Naive thymus-derived CD4-positive, alpha-beta T cell (primary cell): Measurements from ENCODE around the gene RNF5. TPM values are rescaled to one million over a fixed set of nuclear protein-coding genes. Genes with fewer than 3 reads are reported as not detected.

ENCODE experiments used
- ATAC-seq: fragments of 150-1000 bp; cut with Tn5 transposase; 2 replicates; pipeline ENCODE4 v1.10.0; 2021; ENCODE audit warnings: mild to moderate bottlenecking, moderate library complexity
- CTCF ChIA-PET: fragments of 350-600 bp; sonication (Branson Sonifier 250); formaldehyde crosslinking; loops from one replicate; lab custom pipeline; 2021; ENCODE audit warnings: antibody characterized with exemption; lab: Charles Lee
- POLR2A ChIA-PET: fragments of 350-600 bp; sonication (Branson Sonifier 250); formaldehyde crosslinking; loops from one replicate; lab custom pipeline; 2021; ENCODE audit warnings: antibody characterized with exemption, inconsistent platforms; lab: Charles Lee
- DNase-seq, 9 donors: peaks; one replicate each; pipeline versions ENCODE4 v3.0.0 to v3.0.0-alpha.2; 2020 to 2022; ENCODE audit warnings: mixed read lengths in 1 of 9
- H3K27ac ChIP-seq: one replicate; pipeline ENCODE4 v1.7.0; 2013; ENCODE audit warnings: mild to moderate bottlenecking, low read depth, low read length, moderate library complexity
- H3K27me3 ChIP-seq, 2 donors: one replicate each; pipeline ENCODE4 v1.7.0; 2013; ENCODE audit warnings: low read length in 2 of 2, mild to moderate bottlenecking in 2 of 2, moderate library complexity in 2 of 2; ENCODE audit not compliant: control insufficient read depth in 2 of 2, insufficient read depth in 2 of 2
- H3K36me3 ChIP-seq, 3 experiments: 1 replicate in 2 of 3; 2 replicates in 1 of 3; pipeline ENCODE4 v1.7.0; 2013; ENCODE audit warnings: low read length in 3 of 3, mild to moderate bottlenecking in 3 of 3, moderate library complexity in 1 of 3; ENCODE audit not compliant: insufficient read depth in 3 of 3, control insufficient read depth in 2 of 3
- H3K4me1 ChIP-seq, 2 donors: one replicate each; pipeline ENCODE4 v1.7.0; 2013; ENCODE audit warnings: low read length in 2 of 2, mild to moderate bottlenecking in 2 of 2, moderate library complexity in 1 of 2; ENCODE audit not compliant: control insufficient read depth in 2 of 2, insufficient read depth in 2 of 2
- H3K4me3 ChIP-seq: 2 replicates; pipeline ENCODE4 v1.7.0; 2013; ENCODE audit warnings: mild to moderate bottlenecking, low read length
- H3K9me3 ChIP-seq, 3 experiments: 1 replicate in 2 of 3; 2 replicates in 1 of 3; pipeline ENCODE4 v1.7.0; 2013; ENCODE audit warnings: low read length in 3 of 3; ENCODE audit not compliant: control insufficient read depth in 2 of 3
- H3K27ac Mint-ChIP-seq, 9 donors: one replicate each; pipeline ENCODE4 v1.8.0; 2020 to 2022; ENCODE audit warnings: mixed read lengths in 9 of 9, mild to moderate bottlenecking in 8 of 9, moderate library complexity in 5 of 9, inconsistent platforms in 2 of 9
- H3K27me3 Mint-ChIP-seq, 5 donors: one replicate each; pipeline ENCODE4 v1.8.0; 2021 to 2022; ENCODE audit warnings: mixed read lengths in 5 of 5, mild to moderate bottlenecking in 1 of 5
- H3K36me3 Mint-ChIP-seq, 5 donors: one replicate each; pipeline ENCODE4 v1.8.0; 2020 to 2022; ENCODE audit warnings: mixed read lengths in 5 of 5, mild to moderate bottlenecking in 3 of 5, inconsistent platforms in 1 of 5
- H3K4me1 Mint-ChIP-seq, 7 donors: one replicate each; pipeline ENCODE4 v1.8.0; 2020 to 2022; ENCODE audit warnings: mixed read lengths in 7 of 7, mild to moderate bottlenecking in 3 of 7, inconsistent platforms in 1 of 7
- H3K4me3 Mint-ChIP-seq, 10 donors: one replicate each; pipeline ENCODE4 v1.8.0; 2020 to 2022; ENCODE audit warnings: mild to moderate bottlenecking in 10 of 10, mixed read lengths in 10 of 10, moderate library complexity in 6 of 10, inconsistent platforms in 2 of 10
- H3K9me3 Mint-ChIP-seq, 11 donors: one replicate each; pipeline ENCODE4 v1.8.0; 2020 to 2022; ENCODE audit warnings: mixed read lengths in 11 of 11, mild to moderate bottlenecking in 4 of 11, inconsistent platforms in 1 of 11, moderate library complexity in 1 of 11
- intact Hi-C, 2 donors: fragments of 100-400 bp; cut with micrococcal nuclease; formaldehyde crosslinking; loops; one replicate each; pipeline ENCODE4 v1.15.1; 2023
- microRNA-seq: library from miRNA; unstranded; fragments of <30 nt; microRNA quantifications from one replicate; pipeline ENCODE4 v1.2.0, GENCODE V29; 2022; ENCODE audit warnings: borderline microRNAs expressed
- polyA plus RNA-seq, 2 donors: library from polyadenylated mRNA; unstranded; fragments of 300-500 nt; fragmentation: Illumina TruSeq; gene quantifications; one replicate each; pipeline ENCODE4 v1.2.3, GENCODE V29; 2021
- total RNA-seq, 6 experiments: library from RNA in 5 of 6; stranded (reverse) in 5 of 6; gene quantifications; 1 replicate in 5 of 6; 2 replicates in 1 of 6; pipeline ENCODE4 v1.2.3 and lab custom pipeline; 2021 to 2026

The RNF5 gene
- total and polyA plus RNA-seq, 7 experiments from 2014 or later: 17.0 to 111 (median 45.3) TPM

- peak overlapping the region in 2 of 10 donors; percentile 27 to 53 for H3K4me3 Mint-ChIP-seq
- no peaks in the 10 kb centered on the region for H3K9me3 Mint-ChIP-seq
- H3K4me3 ChIP-seq: no peak overlapping the region
- peaks cover 0 to 17% of the 10 kb centered on the region in 2 donors for H3K4me1 ChIP-seq
- H3K36me3 Mint-ChIP-seq: no peaks in the 10 kb centered on the region
- no peak for ATAC-seq
- H3K4me1 Mint-ChIP-seq: peaks cover 5 to 28% (median 17%) of the 10 kb centered on the region in 7 donors
- no peaks in the 10 kb centered on the region for H3K36me3 ChIP-seq
- POLR2A ChIA-PET: interaction anchor here (0.6 kb wide), 1 partner anchor 1025 kb away, joined by 3 read pairs; no protein-coding TSS in a partner anchor
- CTCF ChIA-PET: interaction anchor here (0.7 kb wide), 1 partner anchor 25 kb away, joined by 3 read pairs; no protein-coding TSS in a partner anchor
- H3K9me3 ChIP-seq: no peaks in the 10 kb centered on the region
- intact Hi-C loops: no loop called here
- peaks cover 0 to 12% (median 2%) of the 10 kb centered on the region in 5 donors for H3K27me3 Mint-ChIP-seq
- no peaks in the 10 kb centered on the region for H3K27me3 ChIP-seq
- H3K27ac ChIP-seq: no peak overlapping the region
- DNase-seq: no peak
- peak overlapping the region in 7 of 9 donors; percentile 33 to 68 (median 62) for H3K27ac Mint-ChIP-seq
These were observed 44.4 kb downstream of the RNF5 start for GRCh38 chr6:32222333-32223230.

- no peaks in the 10 kb centered on the region for H3K36me3 Mint-ChIP-seq
- DNase-seq (no peak), ATAC-seq (no peak)
- CTCF ChIA-PET: no interaction called here
- intact Hi-C loops: no loop called here
- peak within 1 kb of the TSS in 8 of 9 donors; percentile 54 to 90 (median 62) for H3K27ac Mint-ChIP-seq
- Histone ChIP-seq H3K9me3 (no peaks in the 10 kb centered on the region), H3K36me3 (no peaks in the 10 kb centered on the region), H3K4me1 (peaks cover 0 to 17% of the 10 kb centered on the region in 2 donors), H3K4me3 (no peak within 1 kb of the TSS), H3K27me3 (no peaks in the 10 kb centered on the region), H3K27ac (no peak within 1 kb of the TSS)
- H3K4me1 Mint-ChIP-seq: peaks cover 5 to 28% (median 17%) of the 10 kb centered on the region in 7 donors
- peaks cover 0 to 10% (median 0%) of the 10 kb centered on the region in 5 donors for H3K27me3 Mint-ChIP-seq
- H3K4me3 Mint-ChIP-seq: peak within 1 kb of the TSS in 1 of 10 donors; percentile 53
- POLR2A ChIA-PET: no interaction called here
- no peaks in the 10 kb centered on the region for H3K9me3 Mint-ChIP-seq
These were observed 45.3 kb downstream of the RNF5 start, which contains the start of gene NOTCH4 for GRCh38 chr6:32223258-32224235. TSS of gene NOTCH4 (minus strand) at chr6:32224067. CDS start at chr6:32223928, 139 bp downstream.

DNA sequence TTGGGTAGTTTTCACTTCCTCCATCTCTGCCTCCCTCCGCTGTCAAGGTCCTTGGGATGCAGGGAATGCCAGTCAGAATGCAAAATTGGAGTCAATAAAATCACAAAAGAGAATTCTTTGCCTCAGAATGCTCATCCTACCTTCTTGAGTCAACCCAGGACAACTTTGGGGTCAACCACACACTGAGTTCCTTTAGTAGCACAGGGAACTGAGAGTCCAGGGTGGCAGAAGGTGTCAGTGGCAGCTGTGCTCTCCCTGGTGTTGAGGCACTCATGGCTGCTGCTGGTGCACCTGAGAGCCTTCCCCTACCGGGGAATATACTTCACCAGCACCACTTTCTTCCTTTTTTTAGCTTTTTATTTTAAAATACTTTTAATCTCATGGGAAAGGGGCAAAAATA, 46.5 kb downstream of the RNF5 start:
- intact Hi-C loops: no loop called here
- Histone ChIP-seq H3K36me3 (no peaks in the 10 kb centered on the region), H3K4me1 (peaks cover 0 to 17% of the 10 kb centered on the region in 2 donors), H3K9me3 (no peaks in the 10 kb centered on the region), H3K27ac (no peak overlapping the region), H3K4me3 (no peak overlapping the region), H3K27me3 (no peaks in the 10 kb centered on the region)
- ATAC-seq (no peak), DNase-seq (no peak)
- H3K9me3 Mint-ChIP-seq: no peaks in the 10 kb centered on the region
- no peaks in the 10 kb centered on the region for H3K36me3 Mint-ChIP-seq
- H3K27ac Mint-ChIP-seq: peak overlapping the region in 7 of 9 donors; percentile 20 to 73 (median 48)
- CTCF ChIA-PET: no interaction called here
- POLR2A ChIA-PET: no interaction called here
- H3K4me3 Mint-ChIP-seq: no peak overlapping the region
- H3K27me3 Mint-ChIP-seq: peaks cover 0 to 5% (median 0%) of the 10 kb centered on the region in 5 donors
- peaks cover 5 to 26% (median 17%) of the 10 kb centered on the region in 7 donors for H3K4me1 Mint-ChIP-seq

DNA sequence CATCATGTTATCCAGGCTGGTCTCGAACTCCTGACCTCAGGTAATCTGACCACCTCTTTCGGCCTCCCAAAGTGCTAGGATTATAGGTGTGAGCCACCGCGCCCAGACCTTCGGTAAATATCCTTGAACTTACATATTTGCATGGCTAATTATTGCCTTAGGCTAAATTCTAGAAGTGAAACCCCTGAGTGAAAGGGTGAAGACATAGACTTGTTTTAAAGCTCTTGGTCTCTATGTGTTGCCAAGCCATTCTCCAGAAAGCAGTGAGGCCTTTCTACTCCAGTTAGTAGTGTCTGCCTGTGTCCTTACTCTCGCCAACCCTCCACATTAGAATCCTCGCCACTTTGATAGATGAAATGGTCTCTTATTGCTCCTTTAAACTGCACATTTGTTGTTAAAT, 48.2 kb downstream of the RNF5 start:
- Mint-ChIP-seq H3K9me3 (no peaks in the 10 kb centered on the region), H3K27ac (no peak overlapping the region), H3K4me3 (no peak overlapping the region), H3K36me3 (no peaks in the 10 kb centered on the region), H3K27me3 (peaks cover 0 to 4% (median 0%) of the 10 kb centered on the region in 5 donors), H3K4me1 (peaks cover 5 to 26% (median 17%) of the 10 kb centered on the region in 7 donors)
- H3K4me1 ChIP-seq: peaks cover 0 to 15% of the 10 kb centered on the region in 2 donors
- DNase-seq: no peak
- H3K36me3 ChIP-seq: no peaks in the 10 kb centered on the region
- H3K9me3 ChIP-seq: no peaks in the 10 kb centered on the region
- no peak overlapping the region for H3K4me3 ChIP-seq
- no peak overlapping the region for H3K27ac ChIP-seq
- H3K27me3 ChIP-seq: no peaks in the 10 kb centered on the region
- CTCF ChIA-PET: no interaction called here
- POLR2A ChIA-PET: no interaction called here
- intact Hi-C loops: no loop called here
- no peak for ATAC-seq

Small RNAs within 50 kb of the gene (microRNA-seq; reads per million reads assigned to microRNA genes)
- not detected for gene MIR6721
- gene MIR6833: not detected

Other genes starting within 250 kb of the RNF5 start
- 1 to 10 TPM in 2 of 5 experiments, under 1 TPM in 1, not detected in 2; 0.56 to 1.4 (median 1.1) TPM for gene CFB, start 232.3 kb upstream of the RNF5 start, total RNA-seq
- 1 to 10 TPM; 1.4 to 1.8 TPM for gene CFB, start 232.3 kb upstream of the RNF5 start, polyA plus RNA-seq
- gene NELFE, start 219.4 kb upstream of the RNF5 start, total RNA-seq: 10 to 100 TPM; 47.5 to 71.7 (median 59.1) TPM
- 10 to 100 TPM; 56.5 to 76.6 TPM for gene NELFE, start 219.4 kb upstream of the RNF5 start, polyA plus RNA-seq
- gene SKIC2, start 219.2 kb upstream of the RNF5 start, total RNA-seq: 100 to 1,000 TPM in 3 of 5 experiments, 10 to 100 TPM in 2; 85.6 to 139 (median 101) TPM
- gene SKIC2, start 219.2 kb upstream of the RNF5 start, polyA plus RNA-seq: 10 to 100 TPM; 20.1 to 23.5 TPM
- gene DXO, start 206.3 kb upstream of the RNF5 start, total RNA-seq: 10 to 100 TPM; 19.3 to 44.3 (median 35.0) TPM
- gene DXO, start 206.3 kb upstream of the RNF5 start, polyA plus RNA-seq: 10 to 100 TPM; 12.6 to 16.2 TPM
- gene C4A, start 196.3 kb upstream of the RNF5 start, total RNA-seq: 1 to 10 TPM; 3.2 to 9.0 (median 8.0) TPM
- gene C4A, start 196.3 kb upstream of the RNF5 start, polyA plus RNA-seq: not detected
- gene C4B, start 163.6 kb upstream of the RNF5 start, total RNA-seq: 1 to 10 TPM; 3.2 to 8.5 (median 8.0) TPM
- gene C4B, start 163.6 kb upstream of the RNF5 start, polyA plus RNA-seq: under 1 TPM in 1 of 2 donors, not detected in 1; 0.59 TPM
- gene CYP21A2, start 140.0 kb upstream of the RNF5 start, total RNA-seq: 1 to 10 TPM in 1 of 5 experiments, under 1 TPM in 3, not detected in 1; 0.32 to 1.1 (median 0.44) TPM
- not detected for gene CYP21A2, start 140.0 kb upstream of the RNF5 start, polyA plus RNA-seq
- 10 to 100 TPM in 4 of 5 experiments, 1 to 10 TPM in 1; 8.8 to 17.2 (median 13.1) TPM for gene TNXB, start 69.1 kb upstream of the RNF5 start, total RNA-seq
- under 1 TPM in 1 of 2 donors, not detected in 1; 0.43 TPM for gene TNXB, start 69.1 kb upstream of the RNF5 start, polyA plus RNA-seq
- 100 to 1,000 TPM; 115 to 168 (median 142) TPM for gene ATF6B, start 50.2 kb upstream of the RNF5 start, total RNA-seq
- 10 to 100 TPM; 28.0 to 29.0 TPM for gene ATF6B, start 50.2 kb upstream of the RNF5 start, polyA plus RNA-seq
- gene FKBPL, start 48.1 kb upstream of the RNF5 start, total RNA-seq: 1 to 10 TPM in 4 of 5 experiments, under 1 TPM in 1; 0.82 to 5.1 (median 3.0) TPM
- gene FKBPL, start 48.1 kb upstream of the RNF5 start, polyA plus RNA-seq: 1 to 10 TPM; 1.3 to 4.1 TPM
- gene PRRT1, start 26.5 kb upstream of the RNF5 start, total RNA-seq: 1 to 10 TPM in 4 of 5 experiments, under 1 TPM in 1; 0.31 to 7.4 (median 3.4) TPM
- gene PRRT1, start 26.5 kb upstream of the RNF5 start, polyA plus RNA-seq: 1 to 10 TPM; 2.2 to 6.2 TPM
- gene PPT2, start 24.3 kb upstream of the RNF5 start, total RNA-seq: 10 to 100 TPM; 11.8 to 21.9 (median 15.8) TPM
- 10 to 100 TPM; 14.3 to 15.7 TPM for gene PPT2, start 24.3 kb upstream of the RNF5 start, polyA plus RNA-seq
- gene EGFL8, start 13.8 kb upstream of the RNF5 start, total RNA-seq: 10 to 100 TPM in 4 of 5 experiments, 1 to 10 TPM in 1; 7.5 to 25.9 (median 17.2) TPM
- under 1 TPM; 0.30 to 0.86 TPM for gene EGFL8, start 13.8 kb upstream of the RNF5 start, polyA plus RNA-seq
- 10 to 100 TPM; 25.0 to 46.1 (median 31.6) TPM for gene AGPAT1, start 2.3 kb upstream of the RNF5 start, total RNA-seq
- 10 to 100 TPM; 19.3 to 19.5 TPM for gene AGPAT1, start 2.3 kb upstream of the RNF5 start, polyA plus RNA-seq
- gene AGER, start 5.8 kb downstream of the RNF5 start, total RNA-seq: 10 to 100 TPM; 32.6 to 92.2 (median 38.0) TPM
- gene AGER, start 5.8 kb downstream of the RNF5 start, polyA plus RNA-seq: under 1 TPM in 1 of 2 donors, not detected in 1; 0.47 TPM
- gene PBX2, start 11.8 kb downstream of the RNF5 start, total RNA-seq: 100 to 1,000 TPM; 105 to 221 (median 144) TPM
- gene PBX2, start 11.8 kb downstream of the RNF5 start, polyA plus RNA-seq: 1 to 10 TPM; 2.5 to 3.0 TPM
- 100 to 1,000 TPM; 268 to 325 (median 277) TPM for gene GPSM3, start 14.2 kb downstream of the RNF5 start, total RNA-seq
- 100 to 1,000 TPM; 148 to 178 TPM for gene GPSM3, start 14.2 kb downstream of the RNF5 start, polyA plus RNA-seq
- 1 to 10 TPM in 2 of 5 experiments, under 1 TPM in 3; 0.27 to 4.7 (median 0.81) TPM for gene NOTCH4, start 45.7 kb downstream of the RNF5 start, total RNA-seq
- under 1 TPM; 0.32 to 0.59 TPM for gene NOTCH4, start 45.7 kb downstream of the RNF5 start, polyA plus RNA-seq
- not detected for gene TSBP1, start 193.5 kb downstream of the RNF5 start, total RNA-seq
- gene TSBP1, start 193.5 kb downstream of the RNF5 start, polyA plus RNA-seq: not detected
- not detected for gene BTNL2, start 228.8 kb downstream of the RNF5 start, total RNA-seq
- not detected for gene BTNL2, start 228.8 kb downstream of the RNF5 start, polyA plus RNA-seq